GM18517 (cell line): ENCODE data around the gene QRICH2.
A peak's percentile ranks its signal among the peaks of the same experiment; 100 is the strongest.
"Not testable (repeated sequence)": the region's sequence is repeated elsewhere in the genome, so short reads cannot be mapped to it uniquely, and the experiment has no call there.

Source experiments
- ATAC-seq: cut with Tn5 transposase; IDR thresholded peaks from one replicate; pipeline ENCODE4 v1.9.1; 2021; ENCODE audit warnings: mild to moderate bottlenecking, moderate library complexity; ENCODE audit not compliant: unreplicated experiment

QRICH2 gene

DNA sequence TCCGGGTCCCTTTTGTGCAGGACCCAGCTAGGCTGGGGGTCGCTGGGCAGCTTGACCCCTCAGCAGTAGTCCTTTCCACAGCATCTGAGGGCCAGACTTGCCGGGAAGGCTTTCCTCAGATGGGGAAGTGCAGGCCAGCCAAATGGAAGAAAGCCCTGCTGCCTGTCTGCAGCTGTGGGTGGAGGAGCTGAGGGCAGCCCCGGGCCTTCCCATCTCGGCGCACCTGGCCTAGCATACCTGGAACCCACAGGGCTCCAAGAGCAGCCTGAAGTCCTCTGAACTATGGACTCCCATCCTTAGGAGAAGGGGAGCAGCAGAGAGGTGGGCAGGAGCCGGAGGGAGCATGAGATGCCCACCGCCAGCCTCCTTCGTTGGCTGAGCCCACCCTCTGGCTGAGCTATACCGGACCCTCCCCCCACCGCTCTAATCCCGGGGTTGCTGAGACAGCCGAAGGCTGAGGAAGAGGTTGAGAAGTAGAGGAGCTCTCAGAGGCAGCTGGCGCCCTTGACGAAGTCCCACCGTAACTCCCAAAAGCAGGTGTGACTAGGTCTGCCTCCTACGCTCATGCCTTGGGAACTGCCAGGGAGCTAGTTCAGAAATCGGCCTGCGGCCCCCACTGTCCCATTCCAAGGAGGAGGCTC lies 29.7 kb downstream of the QRICH2 start:
- ATAC-seq = no peak

- ATAC-seq = no peak
Observed at GRCh38 chr17:76277300-76278267, 30.5 kb downstream of the QRICH2 start.

- ATAC-seq = no peak
Observed at GRCh38 chr17:76276461-76277299, 31.4 kb downstream of the QRICH2 start.

GRCh38 chr17:76276069-76276431 lies 32.0 kb downstream of the QRICH2 start:
- ATAC-seq = no peak

DNA sequence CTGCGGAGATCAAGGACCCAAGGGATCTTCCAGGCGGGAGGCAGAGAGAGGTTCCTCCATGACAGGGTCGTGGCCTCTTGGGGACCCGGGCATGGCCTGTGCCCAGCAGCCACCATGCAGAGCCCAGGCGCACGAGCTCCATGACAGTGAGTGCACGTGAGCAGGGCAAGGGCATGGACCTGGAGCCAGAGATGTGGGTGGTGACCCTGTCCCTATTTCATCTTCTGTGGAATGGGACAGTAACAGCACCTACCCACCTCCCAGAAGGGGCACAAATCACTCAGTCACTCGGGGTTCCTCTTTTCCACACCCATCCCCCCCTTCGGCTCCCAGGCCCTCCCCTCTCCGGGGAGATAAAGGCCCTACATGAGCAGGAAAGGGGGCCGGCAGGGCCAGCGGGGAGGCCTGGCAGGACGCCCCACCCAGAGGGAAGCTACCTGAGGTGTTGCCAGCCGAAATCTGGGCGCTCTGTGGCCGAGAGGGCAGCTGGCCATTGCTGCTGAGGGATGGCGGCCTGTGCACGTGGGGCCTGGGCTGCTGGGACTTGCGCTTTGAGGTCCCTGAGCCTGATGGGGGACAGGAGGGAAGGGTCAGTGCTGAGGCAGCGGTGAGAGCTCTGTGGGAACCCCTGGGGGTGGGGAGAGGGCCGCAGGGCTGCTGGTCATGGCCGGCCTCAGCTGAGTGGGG lies 32.6 kb downstream of the QRICH2 start:
- no peak for ATAC-seq

DNA sequence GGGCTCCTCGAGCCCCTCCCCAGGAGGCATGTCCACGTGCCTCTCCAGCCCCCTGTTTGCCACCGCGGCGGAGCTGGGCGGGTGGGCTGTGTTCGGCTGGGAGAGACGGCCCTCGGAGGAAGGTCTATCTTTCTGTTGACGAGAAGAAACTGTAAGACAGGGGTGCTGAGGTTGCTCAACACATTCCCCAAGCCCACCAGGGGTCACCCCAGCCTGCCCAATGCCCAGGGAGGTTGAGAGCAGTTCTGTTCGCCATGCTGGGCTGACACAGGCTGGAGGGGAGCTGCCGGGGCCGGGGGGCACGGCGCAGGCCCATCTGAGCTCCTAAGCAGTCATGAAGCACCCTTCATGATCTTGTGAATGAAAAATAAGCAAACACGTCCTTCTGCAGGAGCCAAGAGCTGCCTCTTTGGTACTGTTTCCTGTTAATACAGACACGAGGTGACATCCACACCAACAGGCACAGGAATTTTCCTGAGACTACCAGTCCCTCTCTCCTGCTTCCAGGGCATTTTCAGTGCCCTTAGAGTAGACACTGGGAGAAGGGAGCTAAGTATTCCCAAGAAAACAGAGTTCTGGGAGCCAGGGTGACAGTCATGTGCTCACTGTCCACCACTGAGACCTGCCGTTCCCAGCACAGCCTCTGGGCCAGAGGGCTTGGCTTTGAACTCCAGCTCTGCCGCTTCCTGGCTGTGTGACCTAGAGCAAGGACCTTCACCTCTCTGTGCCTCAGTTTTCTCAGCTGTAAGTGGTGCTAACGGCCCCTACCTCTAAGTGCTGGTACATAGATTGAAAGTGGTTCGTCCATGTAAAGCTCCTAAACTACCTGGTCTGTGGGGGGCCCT lies 33.7 kb downstream of the QRICH2 start:
- no peak for ATAC-seq

DNA sequence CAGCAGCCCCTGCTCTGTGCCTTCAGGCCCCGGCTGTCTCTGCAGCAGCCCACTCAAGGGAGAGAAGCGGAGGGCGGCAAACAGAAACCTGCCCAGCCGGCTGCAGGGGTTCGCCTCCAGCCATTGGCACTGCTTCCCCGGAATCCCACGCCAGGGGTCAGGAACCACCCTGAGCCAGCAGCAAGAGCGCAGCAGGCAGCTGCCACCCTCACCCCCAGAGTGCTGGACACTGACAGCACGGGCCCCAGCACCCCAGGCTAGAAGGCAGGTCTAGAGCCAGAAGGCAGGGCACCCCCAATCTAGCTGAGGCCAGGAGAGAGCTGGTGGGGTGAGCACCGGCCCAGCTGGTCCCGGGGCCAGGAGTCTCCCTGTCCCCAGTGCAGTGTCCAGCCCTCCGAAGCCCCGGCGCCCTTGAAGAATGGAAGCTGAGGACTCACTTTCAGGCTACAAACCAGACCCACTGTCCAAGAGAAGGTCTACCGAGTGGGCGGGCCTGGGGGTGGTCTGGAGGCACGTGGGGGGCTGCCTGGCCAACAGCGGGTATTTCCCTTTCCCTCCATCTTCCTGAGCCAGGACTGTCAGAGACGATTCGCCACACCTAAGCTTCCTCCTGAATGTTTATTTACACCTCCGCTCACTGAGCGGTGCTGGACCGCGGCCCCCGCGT lies 34.5 kb downstream of the QRICH2 start:
- no peak for ATAC-seq

DNA sequence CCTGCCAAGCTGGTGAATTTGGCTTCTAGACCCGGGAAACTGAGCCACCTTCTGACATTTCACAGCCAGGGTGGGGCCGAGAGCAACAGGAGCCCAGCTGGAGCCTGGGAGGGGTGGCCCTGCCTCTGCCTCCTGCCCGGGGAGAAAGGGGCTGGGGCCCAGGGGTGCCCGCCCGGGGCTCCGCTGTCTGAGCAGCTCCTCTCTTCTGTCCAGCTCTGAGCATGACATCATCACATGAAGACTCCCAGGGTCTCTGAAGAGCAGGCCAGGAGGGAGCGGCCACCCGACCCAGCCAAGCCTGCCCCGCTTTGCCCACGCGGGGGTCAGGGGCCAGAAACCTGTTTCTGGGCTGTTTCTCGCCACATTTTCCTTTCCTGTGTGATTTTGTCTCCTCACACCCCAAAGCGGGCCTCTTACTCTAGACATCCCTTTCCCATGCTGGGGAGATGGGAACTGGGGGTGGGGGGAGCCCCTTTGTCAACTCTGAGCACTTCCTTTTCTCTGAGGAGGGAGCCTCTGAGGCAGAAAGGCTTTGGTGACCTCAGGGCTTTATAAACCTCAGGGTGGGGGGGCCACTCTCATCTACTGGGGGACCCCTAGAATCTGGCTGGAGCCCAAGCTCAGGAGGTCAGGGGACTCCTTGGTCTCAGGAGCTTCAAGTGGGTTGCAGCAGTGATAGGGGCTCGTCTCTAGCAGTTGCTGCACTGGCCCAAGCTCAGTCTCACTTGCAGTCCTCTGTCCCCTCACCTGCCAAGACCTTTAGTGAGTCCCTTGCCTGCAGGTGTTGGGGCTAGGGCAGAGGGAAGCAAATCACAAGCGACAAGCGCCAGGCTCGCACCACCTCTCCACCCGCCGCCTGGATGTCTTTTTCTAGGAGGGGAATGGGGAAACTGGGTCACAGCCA lies 35.3 kb downstream of the QRICH2 start:
- ATAC-seq = peak; percentile 5

- ATAC-seq = peak; percentile 37
Observed at GRCh38 chr17:76271669-76272540, 36.2 kb downstream of the QRICH2 start.

- ATAC-seq = peak; percentile 1
Observed at GRCh38 chr17:76270770-76271668, 37.1 kb downstream of the QRICH2 start.

DNA sequence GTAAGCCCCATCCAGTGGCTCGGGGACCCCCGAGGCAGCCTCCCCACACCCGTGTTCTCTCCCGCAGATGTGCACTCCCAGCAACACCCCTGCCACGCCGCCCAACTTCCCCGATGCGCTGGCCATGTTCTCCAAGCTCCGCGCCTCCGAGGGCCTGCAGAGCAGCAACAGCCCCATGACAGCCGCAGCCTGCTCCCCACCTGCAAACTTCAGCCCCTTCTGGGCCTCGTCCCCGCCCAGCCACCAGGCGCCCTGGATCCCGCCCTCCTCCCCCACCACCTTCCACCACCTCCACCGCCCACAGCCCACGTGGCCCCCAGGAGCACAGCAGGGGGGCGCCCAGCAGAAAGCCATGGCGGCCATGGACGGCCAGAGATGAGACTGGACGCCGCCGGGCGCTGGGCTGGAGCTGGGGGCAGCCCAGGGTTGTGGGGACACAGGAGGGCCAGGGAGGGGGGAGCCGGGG lies 37.9 kb downstream of the QRICH2 start:
- ATAC-seq = no peak

DNA sequence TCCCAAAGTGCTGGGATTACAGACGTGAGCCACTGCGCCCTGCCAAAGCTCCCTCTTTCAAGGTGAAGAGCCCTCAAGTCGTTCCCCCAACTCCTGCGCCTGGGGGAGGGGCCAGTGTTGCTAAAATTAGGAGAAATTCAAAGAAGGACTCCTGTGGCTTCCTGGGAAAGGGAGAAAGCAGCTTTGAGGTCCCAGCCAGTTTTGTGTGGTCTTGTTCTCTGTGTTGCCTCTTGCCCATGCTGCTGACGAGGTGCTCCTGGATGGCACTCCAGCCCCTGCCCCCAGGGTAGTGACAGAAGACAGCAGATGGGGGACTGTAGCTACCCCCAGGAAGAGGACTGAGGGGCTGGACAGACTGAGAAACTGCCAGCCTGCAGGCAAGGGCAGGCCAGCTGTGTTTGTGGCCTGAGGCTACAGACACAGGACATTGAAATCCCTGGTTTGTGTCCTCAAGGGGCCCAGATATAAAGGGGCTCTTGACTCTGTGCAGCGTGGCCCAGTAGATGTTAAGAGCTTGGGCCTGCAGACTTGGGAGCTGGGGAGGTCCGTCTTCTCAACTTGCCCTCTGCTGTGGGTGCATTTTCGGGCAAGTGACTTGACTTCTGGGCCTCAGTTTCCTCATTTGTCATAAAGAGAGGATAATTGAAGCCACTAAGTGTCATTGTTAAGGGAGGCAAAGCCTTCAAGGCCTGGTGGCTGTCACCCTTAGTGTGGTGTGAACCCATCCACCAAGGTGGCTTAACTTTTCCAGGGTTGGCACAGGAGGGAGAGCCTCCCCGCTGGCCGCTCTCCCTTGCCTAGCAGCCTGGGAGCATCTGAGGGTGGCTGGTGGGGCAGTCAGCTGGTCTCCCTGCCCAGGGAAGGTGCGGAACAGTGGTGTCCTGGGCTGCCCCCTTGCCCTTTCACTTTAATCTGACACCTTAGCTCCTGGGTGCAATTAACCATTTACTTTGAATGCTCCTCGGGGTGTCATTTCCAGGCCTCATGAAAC lies 38.8 kb downstream of the QRICH2 start:
- no peak for ATAC-seq

- ATAC-seq = no peak
Observed at GRCh38 chr17:76268015-76268749, 39.9 kb downstream of the QRICH2 start.

- not testable (repeated sequence) for ATAC-seq
Observed at GRCh38 chr17:76267581-76268001, 40.5 kb downstream of the QRICH2 start.
